HK-2 (cell line): ENCODE measurements around the gene ZSWIM6.

Source experiments
- DNase-seq: peaks from one replicate; pipeline ENCODE4 v3.0.0-alpha.2; 2018; ENCODE audit not compliant: unreplicated experiment

Gene ZSWIM6

GRCh38 chr5:61441742-61442141 is 109.7 kb downstream of the ZSWIM6 start:
- no peak for DNase-seq

- DNase-seq = no peak
Observed at GRCh38 chr5:61447780-61448495, 115.9 kb downstream of the ZSWIM6 start.

- DNase-seq = no peak
Observed at GRCh38 chr5:61449804-61450492, 117.9 kb downstream of the ZSWIM6 start.

- no peak for DNase-seq
Observed at GRCh38 chr5:61450493-61451279, 118.6 kb downstream of the ZSWIM6 start.

- DNase-seq = no peak
Observed at GRCh38 chr5:61455179-61456006, 123.3 kb downstream of the ZSWIM6 start.

- DNase-seq = no peak
Observed at GRCh38 chr5:61460471-61460870, 128.4 kb downstream of the ZSWIM6 start.

GRCh38 chr5:61461417-61461816 is 129.4 kb downstream of the ZSWIM6 start:
- no peak for DNase-seq

- no peak for DNase-seq
Observed at GRCh38 chr5:61461926-61462325, 129.9 kb downstream of the ZSWIM6 start.

- no peak for DNase-seq
Observed at GRCh38 chr5:61463596-61463995, 131.5 kb downstream of the ZSWIM6 start.

- DNase-seq = no peak
Observed at GRCh38 chr5:61464512-61464911, 132.5 kb downstream of the ZSWIM6 start.

- DNase-seq = no peak
Observed at GRCh38 chr5:61465066-61465465, 133.0 kb downstream of the ZSWIM6 start.

GRCh38 chr5:61465496-61465895 is 133.4 kb downstream of the ZSWIM6 start:
- no peak for DNase-seq

GRCh38 chr5:61466017-61466416 is 134.0 kb downstream of the ZSWIM6 start:
- no peak for DNase-seq

GRCh38 chr5:61467766-61468482 is 135.9 kb downstream of the ZSWIM6 start:
- DNase-seq = peak; percentile 5

GRCh38 chr5:61468483-61468865 is 136.4 kb downstream of the ZSWIM6 start:
- DNase-seq = no peak

- DNase-seq = no peak
Observed at GRCh38 chr5:61471352-61471751, 139.3 kb downstream of the ZSWIM6 start.

- DNase-seq = no peak
Observed at GRCh38 chr5:61472172-61472958, 140.3 kb downstream of the ZSWIM6 start.

GRCh38 chr5:61474746-61475145 is 142.7 kb downstream of the ZSWIM6 start:
- no peak for DNase-seq

GRCh38 chr5:61477788-61478187 is 145.7 kb downstream of the ZSWIM6 start:
- DNase-seq = no peak

GRCh38 chr5:61479850-61480614 is 148.0 kb downstream of the ZSWIM6 start:
- no peak for DNase-seq
